MCF 10A (cell line): ENCODE results near the gene CORO6. TPM values are rescaled to one million over a fixed set of nuclear protein-coding genes. Genes with fewer than 3 reads are reported as not detected.

ENCODE experiments used
- BruUV-seq: library from RNA; stranded (reverse); fragments of 400-500 nt; replicated peaks from 2 replicates; lab custom pipeline; 2021; lab: Mats Ljungman, UMichigan
- CTCF ChIA-PET: fragments of 300-600 bp; sonication (Branson Sonifier 250); formaldehyde crosslinking; extraction: SDS; loops from one replicate; lab custom pipeline; 2021; ENCODE audit warnings: antibody characterized with exemption, inconsistent platforms; lab: Yijun Ruan, JAX
- POLR2A ChIA-PET: fragments of 300-600, 350-650 bp; sonication (Branson Sonifier 250); formaldehyde crosslinking; extraction: SDS; loops from one replicate; lab custom pipeline; 2020; ENCODE audit warnings: antibody characterized with exemption, inconsistent platforms; lab: Yijun Ruan, JAX
- DNase-seq: peaks from one replicate; pipeline ENCODE4 v3.0.0-alpha.2; 2018; ENCODE audit not compliant: unreplicated experiment
- H3K27ac Mint-ChIP-seq: one replicate; pipeline ENCODE4 v1.8.0; 2022; ENCODE audit warnings: mild to moderate bottlenecking, low read depth, mixed read lengths; ENCODE audit not compliant: unreplicated experiment
- H3K27me3 Mint-ChIP-seq: one replicate; pipeline ENCODE4 v1.8.0; 2022; ENCODE audit warnings: mixed read lengths; ENCODE audit not compliant: insufficient read depth, unreplicated experiment
- H3K36me3 Mint-ChIP-seq: one replicate; pipeline ENCODE4 v1.8.0; 2022; ENCODE audit warnings: mild to moderate bottlenecking, moderate library complexity, mixed read lengths; ENCODE audit not compliant: insufficient read depth, unreplicated experiment
- H3K4me1 Mint-ChIP-seq: one replicate; pipeline ENCODE4 v1.8.0; 2022; ENCODE audit warnings: mixed read lengths; ENCODE audit not compliant: insufficient read depth, unreplicated experiment
- H3K4me3 Mint-ChIP-seq: one replicate; pipeline ENCODE4 v1.8.0; 2022; ENCODE audit warnings: mild to moderate bottlenecking, moderate library complexity, mixed read lengths; ENCODE audit not compliant: unreplicated experiment
- H3K9me3 Mint-ChIP-seq: one replicate; pipeline ENCODE4 v1.8.0; 2022; ENCODE audit warnings: mixed read lengths; ENCODE audit not compliant: unreplicated experiment
- CTCF ChIP-seq: fragments of 200-600 bp; IDR thresholded peaks from one replicate; pipeline ENCODE4 v1.8.0; 2022; ENCODE audit warnings: antibody characterized with exemption, mild to moderate bottlenecking; ENCODE audit not compliant: unreplicated experiment
- intact Hi-C: fragments of 100-400 bp; cut with micrococcal nuclease; formaldehyde crosslinking; loops from 2 replicates; pipeline ENCODE4 v1.14.1; 2022
- total RNA-seq: library from RNA; stranded (reverse); gene quantifications from 2 replicates; pipeline ENCODE4 v1.2.3, GENCODE V29; 2022

The CORO6 gene
- total RNA-seq, 1 experiment from 2014 or later: 1.6 TPM

- TF ChIP-seq CTCF: no peak
- Mint-ChIP-seq H3K9me3 (no peaks in the 10 kb centered on the region), H3K4me1 (peaks cover 48% of the 10 kb centered on the region), H3K36me3 (peaks cover 9% of the 10 kb centered on the region), H3K27ac (no peak overlapping the region), H3K27me3 (no peaks in the 10 kb centered on the region), H3K4me3 (no peak overlapping the region)
- no TSS peak for BruUV-seq
- ChIA-PET CTCF (interaction anchor here (0.5 to 0.9 kb wide), 3 partner anchors 30 to 179 kb away, joined by 3 to 5 read pairs (median 3); no protein-coding TSS in a partner anchor), POLR2A (interaction anchor here (0.6 to 1.3 kb wide), 5 partner anchors 12 to 672 kb away, joined by 3 read pairs; no protein-coding TSS in a partner anchor)
- DNase-seq: no peak
- intact Hi-C loops: no loop called here
These were observed 1.8 kb downstream of the CORO6 start for GRCh38 chr17:29620779-29621500.

GRCh38 chr17:29620271-29620670 is 2.4 kb downstream of the CORO6 start:
- peak; percentile 79 for DNase-seq
- no peak for TF ChIP-seq CTCF
- intact Hi-C loops: no loop called here
- Mint-ChIP-seq H3K9me3 (no peaks in the 10 kb centered on the region), H3K36me3 (peaks cover 5% of the 10 kb centered on the region), H3K27me3 (no peaks in the 10 kb centered on the region), H3K4me1 (peaks cover 41% of the 10 kb centered on the region), H3K27ac (no peak overlapping the region), H3K4me3 (no peak overlapping the region)
- POLR2A ChIA-PET: interaction anchor here (0.6 to 1.2 kb wide), 7 partner anchors 11 to 671 kb away, joined by 3 to 4 read pairs (median 3); partner anchors contain the start of gene TAOK1
- CTCF ChIA-PET: interaction anchor here (1.3 kb wide), 1 partner anchor 144 kb away, joined by 4 read pairs; no protein-coding TSS in a partner anchor
- no TSS peak for BruUV-seq

GRCh38 chr17:29619251-29619650 is 3.5 kb downstream of the CORO6 start:
- peak; percentile 29 for DNase-seq
- intact Hi-C loops: no loop called here
- peaks cover 5% of the 10 kb centered on the region for H3K36me3 Mint-ChIP-seq
- no TSS peak for BruUV-seq
- POLR2A ChIA-PET: interaction anchor here (0.9 kb wide), 1 partner anchor 229 kb away, joined by 3 read pairs; the partner anchor contains the start of gene TAOK1
- H3K27ac Mint-ChIP-seq: no peak overlapping the region
- CTCF ChIA-PET: interaction anchor here (0.7 to 2.1 kb wide), 5 partner anchors 20 to 1330 kb away, joined by 3 to 5 read pairs (median 4); no protein-coding TSS in a partner anchor
- H3K4me1 Mint-ChIP-seq: peaks cover 38% of the 10 kb centered on the region
- no peak overlapping the region for H3K4me3 Mint-ChIP-seq
- no peaks in the 10 kb centered on the region for H3K27me3 Mint-ChIP-seq
- H3K9me3 Mint-ChIP-seq: no peaks in the 10 kb centered on the region
- TF ChIP-seq CTCF: no peak
